Measurements from ENCODE around the gene PTPRN2.

The PTPRN2 gene

DNA sequence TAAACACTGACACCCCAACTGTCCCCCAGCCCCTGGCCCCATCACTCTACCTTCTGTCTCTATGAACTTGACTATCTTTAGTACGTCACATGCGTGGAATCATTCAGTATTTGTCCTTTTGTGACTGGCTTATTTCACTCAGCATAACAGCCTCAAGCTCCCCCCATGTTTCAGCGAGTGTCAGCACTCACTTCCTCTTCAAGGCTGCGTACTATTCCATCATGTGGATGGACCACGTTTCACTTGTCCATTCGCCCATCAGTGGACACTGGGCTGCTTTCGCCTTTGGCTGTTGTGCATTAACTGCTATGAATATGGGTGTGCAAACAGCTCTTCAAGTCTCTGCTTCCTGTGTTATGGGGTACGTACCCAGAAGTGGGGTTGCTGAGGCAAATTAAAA is 100.7 kb downstream of the PTPRN2 start:
- no peak for DNase-seq

GRCh38 chr7:158484801-158485531 is 102.7 kb downstream of the PTPRN2 start:
- no peak for DNase-seq

- DNase-seq: no peak
These were observed 105.1 kb downstream of the PTPRN2 start for GRCh38 chr7:158482480-158482879.

DNA sequence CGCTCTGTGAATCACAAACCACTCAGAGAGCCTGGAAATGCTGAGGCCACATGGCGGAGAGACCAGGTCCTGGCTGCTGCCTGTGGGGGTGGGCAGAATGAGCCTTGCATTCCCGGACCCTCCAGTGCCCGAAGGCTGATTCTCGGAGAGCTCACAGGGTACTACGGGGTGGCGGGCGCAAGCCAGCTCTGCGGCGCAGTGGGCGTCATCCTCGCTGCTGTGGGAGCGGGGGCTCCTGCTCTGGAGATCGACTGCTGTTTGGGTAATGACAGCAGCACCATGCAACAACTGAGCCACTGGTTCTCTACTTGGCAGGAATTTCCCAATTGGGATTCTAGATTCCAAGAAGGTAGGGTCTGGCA is 108.0 kb downstream of the PTPRN2 start:
- DNase-seq: no peak

DNA sequence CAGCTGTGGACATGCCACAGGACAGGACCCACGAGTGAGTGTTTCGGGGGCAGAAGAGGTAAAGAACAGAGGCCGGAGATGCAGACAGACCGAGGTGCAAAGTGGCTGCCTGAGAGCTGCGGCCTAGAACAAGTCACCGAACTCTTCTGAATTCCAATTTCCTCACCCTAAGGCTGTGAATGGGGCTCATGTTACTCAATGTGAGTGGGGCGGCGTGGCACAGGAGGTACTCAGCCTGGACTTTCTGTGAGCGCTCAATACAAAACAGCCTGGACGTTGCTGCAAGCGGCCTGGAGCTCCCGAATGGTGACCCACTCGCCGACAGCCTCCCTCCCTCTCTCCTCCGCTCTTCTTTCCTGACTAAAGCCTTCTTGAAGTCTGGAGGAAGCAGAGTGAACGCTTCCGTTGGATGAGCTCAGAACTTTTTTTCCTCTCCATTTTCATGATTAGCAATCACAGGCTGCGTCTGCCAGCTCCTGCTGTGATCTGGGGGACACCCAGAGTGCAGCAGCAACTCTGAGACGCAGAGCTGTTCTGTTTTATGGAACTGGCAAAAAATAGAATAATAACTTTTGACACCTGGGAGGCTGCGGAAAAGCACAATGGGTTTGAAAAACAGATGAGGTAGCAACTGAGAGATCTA is 108.5 kb downstream of the PTPRN2 start:
- no peak for DNase-seq

DNA sequence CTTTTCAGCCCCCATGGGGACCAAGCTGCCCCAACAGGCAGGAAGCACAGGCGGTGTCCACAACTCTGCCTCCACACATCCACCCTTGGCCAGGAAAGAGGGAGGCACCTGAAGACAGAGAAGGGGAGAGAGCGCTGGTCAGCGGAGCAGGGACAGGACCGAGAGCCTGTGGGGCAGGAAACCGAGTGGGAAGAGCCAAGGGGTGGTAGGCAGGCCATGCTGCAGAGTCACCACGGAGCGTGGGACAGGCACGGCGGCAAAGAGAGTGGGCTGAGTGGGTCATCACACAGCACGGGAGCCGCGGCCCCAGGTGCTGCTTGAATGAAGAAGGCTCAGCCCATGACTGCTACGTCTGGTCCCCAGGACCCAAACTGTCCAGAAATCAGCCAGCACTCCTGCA is 109.8 kb downstream of the PTPRN2 start:
- DNase-seq: no peak

DNA sequence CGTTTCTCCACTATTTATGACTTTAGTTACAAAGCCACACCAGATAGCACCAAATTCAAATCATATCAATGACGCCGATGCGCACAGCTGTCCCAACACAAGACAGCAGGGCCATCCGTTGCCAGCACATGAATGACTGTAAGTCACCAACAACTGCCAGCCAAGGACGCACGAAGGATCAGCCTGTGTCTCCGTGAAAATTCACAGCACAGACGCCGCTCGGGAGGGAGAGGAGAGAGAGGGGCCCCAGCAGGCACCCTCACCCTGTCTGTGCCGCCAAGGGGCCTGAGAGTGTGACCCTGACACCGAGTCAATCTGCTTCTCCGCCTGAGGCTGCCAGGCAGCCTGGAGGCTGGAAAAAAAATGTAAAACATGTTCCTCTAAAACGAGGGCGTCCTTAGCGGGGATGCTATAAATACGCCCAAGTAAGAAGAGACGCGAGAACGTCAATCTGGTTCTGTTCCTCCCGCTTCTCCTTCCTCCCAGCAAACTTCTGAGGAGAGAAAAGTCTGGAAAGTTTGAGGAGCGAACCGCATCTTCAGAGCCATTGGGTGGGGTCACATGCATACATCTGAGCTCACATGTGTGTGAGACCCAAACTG is 111.2 kb downstream of the PTPRN2 start:
- DNase-seq: no peak

- DNase-seq: no peak
These were observed 112.0 kb downstream of the PTPRN2 start for GRCh38 chr7:158475679-158476052.

GRCh38 chr7:158475036-158475678 is 112.5 kb downstream of the PTPRN2 start:
- DNase-seq: no peak

GRCh38 chr7:158474488-158474887 is 113.1 kb downstream of the PTPRN2 start:
- no peak for DNase-seq

- DNase-seq: no peak
These were observed 113.7 kb downstream of the PTPRN2 start for GRCh38 chr7:158473946-158474345.

GRCh38 chr7:158473221-158473620 is 114.4 kb downstream of the PTPRN2 start:
- no peak for DNase-seq

- DNase-seq: no peak
These were observed 115.0 kb downstream of the PTPRN2 start for GRCh38 chr7:158472596-158472995.

DNA sequence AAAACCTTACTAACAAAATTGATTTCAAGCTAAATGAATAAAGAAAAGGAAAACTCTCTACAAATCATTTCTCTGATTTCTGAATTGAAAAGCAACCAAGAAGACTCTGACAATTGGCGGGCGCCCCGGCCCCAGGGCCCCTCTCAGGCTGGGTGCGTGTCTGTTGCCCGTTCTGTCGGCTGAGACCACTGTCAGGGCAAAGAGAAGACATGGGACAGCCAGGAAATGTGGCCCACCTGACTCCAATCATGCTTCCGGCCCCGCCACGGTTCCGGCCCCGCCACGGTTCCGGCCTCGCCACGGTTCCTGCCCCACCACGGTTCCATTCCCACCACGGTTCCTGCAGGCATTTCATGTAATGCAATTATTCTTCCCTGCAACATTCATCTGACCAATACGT is 115.9 kb downstream of the PTPRN2 start:
- no peak for DNase-seq

GRCh38 chr7:158470336-158470735 is 117.3 kb downstream of the PTPRN2 start:
- DNase-seq: no peak

- DNase-seq: no peak
These were observed 118.1 kb downstream of the PTPRN2 start for GRCh38 chr7:158469396-158470051.

GRCh38 chr7:158468700-158469296 is 118.8 kb downstream of the PTPRN2 start:
- DNase-seq: no peak

DNA sequence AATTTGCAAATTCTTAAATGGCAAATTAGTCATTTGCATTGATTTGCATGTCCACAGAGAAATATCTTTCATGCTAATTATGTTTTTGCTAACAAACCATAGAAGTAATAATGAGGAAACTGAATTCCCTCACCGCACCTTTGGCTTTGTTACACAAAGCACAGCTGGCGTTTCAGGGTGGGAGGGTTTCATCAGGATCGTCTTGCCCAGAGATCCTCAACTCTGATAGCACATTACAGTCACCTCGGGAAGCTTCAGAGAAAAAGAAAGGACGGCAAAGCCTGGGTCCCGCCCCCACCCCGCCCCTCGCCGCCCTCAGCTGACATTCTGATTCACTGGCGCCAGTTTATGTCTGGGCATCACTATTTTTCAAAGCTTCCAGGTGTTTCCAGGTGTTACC is 119.4 kb downstream of the PTPRN2 start:
- no peak for DNase-seq

- no peak for DNase-seq
These were observed 120.1 kb downstream of the PTPRN2 start for GRCh38 chr7:158467562-158467961.

GRCh38 chr7:158463317-158463716 is 124.3 kb downstream of the PTPRN2 start:
- no peak for DNase-seq

DNA sequence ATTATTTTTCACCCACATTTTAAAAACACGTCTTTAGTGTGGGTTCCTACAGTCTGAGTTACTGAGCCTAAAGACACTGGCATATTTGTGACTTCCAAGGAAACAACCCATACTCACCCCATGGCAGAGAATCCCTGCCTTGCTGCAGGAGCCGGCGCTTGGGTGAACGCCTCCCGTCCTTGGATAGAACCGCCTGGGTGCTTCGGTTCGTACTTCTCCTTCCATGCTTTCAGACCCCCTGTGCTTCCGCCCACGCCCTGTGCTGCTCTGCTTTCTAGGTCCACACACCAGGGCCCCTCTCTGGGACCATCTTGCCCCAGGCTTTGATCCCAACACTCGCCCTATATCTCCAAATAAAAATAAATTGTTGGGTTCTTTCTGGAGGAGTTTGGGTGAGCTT is 125.8 kb downstream of the PTPRN2 start:
- no peak for DNase-seq

DNA sequence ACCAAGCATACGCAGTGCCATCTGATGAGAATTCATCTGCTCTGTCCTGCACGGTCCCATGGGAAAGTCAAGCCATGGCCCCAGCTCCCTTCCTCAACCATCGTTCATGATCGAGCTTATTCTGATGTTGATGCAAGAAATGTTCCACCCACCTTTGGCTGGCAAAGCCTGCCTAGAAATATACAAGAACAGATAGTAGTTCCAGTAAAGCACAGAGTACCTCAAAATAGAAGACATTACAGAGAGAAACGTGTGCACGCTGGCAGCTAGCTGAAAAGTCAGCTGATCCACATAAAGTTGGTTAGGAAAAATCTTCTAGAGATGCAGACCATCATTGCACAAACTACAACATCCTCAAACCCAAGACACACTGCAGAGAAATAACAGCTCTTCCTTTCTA is 127.0 kb downstream of the PTPRN2 start:
- no peak for DNase-seq

- no peak for DNase-seq
These were observed 128.8 kb downstream of the PTPRN2 start for GRCh38 chr7:158458716-158459282.
